GDM1 (cell line): ENCODE results near the gene SUGCT.

Source experiments
- DNase-seq: peaks from one replicate; lab custom pipeline; 2025; lab: John Stamatoyannopoulos, UW

The SUGCT gene

GRCh38 chr7:40879941-40880543, 745.2 kb downstream of the SUGCT start:
- no peak for DNase-seq

GRCh38 chr7:40880581-40880980, 745.8 kb downstream of the SUGCT start:
- DNase-seq = no peak

- no peak for DNase-seq
Measured at GRCh38 chr7:40881405-40881926, 746.7 kb downstream of the SUGCT start.

- DNase-seq = no peak
Measured at GRCh38 chr7:40882071-40882658, 747.4 kb downstream of the SUGCT start.

GRCh38 chr7:40883826-40884225, 749.0 kb downstream of the SUGCT start:
- no peak for DNase-seq

GRCh38 chr7:40884241-40884640, 749.4 kb downstream of the SUGCT start:
- DNase-seq = no peak

- DNase-seq = no peak
Measured at GRCh38 chr7:40885503-40885902, 750.7 kb downstream of the SUGCT start.

GRCh38 chr7:40887099-40887498, 752.3 kb downstream of the SUGCT start:
- no peak for DNase-seq

GRCh38 chr7:40888499-40888898, 753.7 kb downstream of the SUGCT start:
- no peak for DNase-seq

GRCh38 chr7:40889099-40889498, 754.3 kb downstream of the SUGCT start:
- DNase-seq = no peak

- no peak for DNase-seq
Measured at GRCh38 chr7:40889539-40889938, 754.7 kb downstream of the SUGCT start.

- DNase-seq = no peak
Measured at GRCh38 chr7:40890088-40890692, 755.4 kb downstream of the SUGCT start.

GRCh38 chr7:40891232-40891631, 756.4 kb downstream of the SUGCT start:
- no peak for DNase-seq

- no peak for DNase-seq
Measured at GRCh38 chr7:40899151-40899550, 764.3 kb downstream of the SUGCT start.

GRCh38 chr7:40899636-40900507, 765.1 kb downstream of the SUGCT start:
- DNase-seq = no peak

GRCh38 chr7:40903872-40904271, 769.1 kb downstream of the SUGCT start:
- DNase-seq = no peak

GRCh38 chr7:40907286-40907685, 772.5 kb downstream of the SUGCT start:
- DNase-seq = no peak

- DNase-seq = no peak
Measured at GRCh38 chr7:40909346-40909980, 774.7 kb downstream of the SUGCT start.
